Brain microvascular endothelial cell (primary cell): ENCODE results near the gene SIPA1L3.
"Not testable (repeated sequence)": the region's sequence is repeated elsewhere in the genome, so short reads cannot be mapped to it uniquely, and the experiment has no call there.

ENCODE experiments used
- DNase-seq: peaks from one replicate; pipeline ENCODE4 v3.0.0-alpha.2; 2020
- H3K27ac ChIP-seq: fragments of 250-450 bp; sonication (Bioruptor Pico); 2 replicates; pipeline ENCODE4 v1.5.1; 2020; ENCODE audit warnings: mild to moderate bottlenecking, moderate library complexity
- H3K27me3 ChIP-seq: fragments of 250-450 bp; sonication (Bioruptor Pico); replicated peaks from 2 replicates; pipeline ENCODE4 v1.5.1; 2020; ENCODE audit warnings: mild to moderate bottlenecking
- H3K36me3 ChIP-seq: fragments of 250-450 bp; sonication (Bioruptor Pico); replicated peaks from 2 replicates; pipeline ENCODE4 v1.5.1; 2020; ENCODE audit warnings: mild to moderate bottlenecking
- H3K4me3 ChIP-seq: 2 replicates; pipeline ENCODE4 v1.5.1; 2011; ENCODE audit warnings: low read depth, mild to moderate bottlenecking, control low read depth, low read length, moderate library complexity
- in situ Hi-C: cut with HindIII; loops from 2 replicates; pipeline ENCODE4 v1.10.0; 2017; ENCODE audit warnings: low sequenced_read_pairs, low pct_ligation_motif_present
- TF ChIP-seq, protein P1 (sequence below): IDR thresholded peaks from 2 replicates; pipeline ENCODE4 v1.5.1; 2011; ENCODE audit warnings: low read depth, mild to moderate bottlenecking, moderate library complexity, low read length, control low read depth, inconsistent platforms; ENCODE audit errors: missing control alignments

Gene SIPA1L3

DNA sequence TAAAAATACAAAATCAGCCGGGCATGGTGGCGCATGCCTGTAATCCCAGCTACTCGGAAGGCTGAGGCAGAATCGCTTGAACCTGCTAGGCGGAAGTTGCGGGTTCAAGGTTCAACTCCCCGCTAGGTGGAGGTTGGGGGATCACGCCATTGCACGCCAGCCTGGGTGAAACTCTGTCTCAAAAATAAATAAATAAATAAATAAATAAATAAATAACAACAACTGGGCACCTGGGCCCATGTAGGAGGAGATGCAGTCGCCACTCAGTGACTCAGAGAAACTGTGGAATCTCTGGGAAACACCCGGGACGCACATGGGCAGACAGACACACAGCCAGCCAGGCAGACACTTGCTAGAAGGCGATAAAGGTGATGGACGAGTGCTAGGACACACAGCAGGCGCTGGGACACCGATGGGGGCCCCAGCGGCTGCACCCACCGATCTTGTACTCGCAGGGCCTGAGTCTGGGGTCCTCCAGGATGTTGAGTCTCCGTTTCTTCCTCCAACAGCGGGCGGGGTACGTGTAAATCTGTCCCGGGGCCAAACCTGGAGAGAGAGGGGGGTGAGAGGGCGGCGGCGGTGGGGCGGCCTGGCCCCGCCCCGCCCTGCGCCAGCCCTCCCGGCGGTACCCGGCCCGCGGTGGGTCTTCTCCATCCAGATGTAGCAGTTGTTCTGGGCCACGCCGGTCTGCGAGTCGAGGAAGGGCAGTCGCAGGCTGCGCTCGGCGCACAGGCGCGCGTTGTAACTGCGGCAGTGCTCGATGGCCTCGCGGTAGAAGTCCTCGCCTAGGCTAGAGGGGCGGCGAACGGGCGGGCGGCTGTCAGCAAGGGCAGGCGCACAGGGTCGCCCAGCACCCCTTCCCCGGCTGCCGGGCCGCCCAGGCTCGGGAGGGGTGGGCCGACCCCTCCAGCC, 315.2 kb downstream of the SIPA1L3 start:
- no peak overlapping the region for H3K4me3 ChIP-seq
- in situ Hi-C loops = no loop called here
- TF ChIP-seq, protein P1, sequence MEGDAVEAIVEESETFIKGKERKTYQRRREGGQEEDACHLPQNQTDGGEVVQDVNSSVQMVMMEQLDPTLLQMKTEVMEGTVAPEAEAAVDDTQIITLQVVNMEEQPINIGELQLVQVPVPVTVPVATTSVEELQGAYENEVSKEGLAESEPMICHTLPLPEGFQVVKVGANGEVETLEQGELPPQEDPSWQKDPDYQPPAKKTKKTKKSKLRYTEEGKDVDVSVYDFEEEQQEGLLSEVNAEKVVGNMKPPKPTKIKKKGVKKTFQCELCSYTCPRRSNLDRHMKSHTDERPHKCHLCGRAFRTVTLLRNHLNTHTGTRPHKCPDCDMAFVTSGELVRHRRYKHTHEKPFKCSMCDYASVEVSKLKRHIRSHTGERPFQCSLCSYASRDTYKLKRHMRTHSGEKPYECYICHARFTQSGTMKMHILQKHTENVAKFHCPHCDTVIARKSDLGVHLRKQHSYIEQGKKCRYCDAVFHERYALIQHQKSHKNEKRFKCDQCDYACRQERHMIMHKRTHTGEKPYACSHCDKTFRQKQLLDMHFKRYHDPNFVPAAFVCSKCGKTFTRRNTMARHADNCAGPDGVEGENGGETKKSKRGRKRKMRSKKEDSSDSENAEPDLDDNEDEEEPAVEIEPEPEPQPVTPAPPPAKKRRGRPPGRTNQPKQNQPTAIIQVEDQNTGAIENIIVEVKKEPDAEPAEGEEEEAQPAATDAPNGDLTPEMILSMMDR = no peak
- no peaks in the 10 kb centered on the region for H3K36me3 ChIP-seq
- H3K27me3 ChIP-seq = no peaks in the 10 kb centered on the region
- no peak for DNase-seq
- no peak overlapping the region for H3K27ac ChIP-seq

DNA sequence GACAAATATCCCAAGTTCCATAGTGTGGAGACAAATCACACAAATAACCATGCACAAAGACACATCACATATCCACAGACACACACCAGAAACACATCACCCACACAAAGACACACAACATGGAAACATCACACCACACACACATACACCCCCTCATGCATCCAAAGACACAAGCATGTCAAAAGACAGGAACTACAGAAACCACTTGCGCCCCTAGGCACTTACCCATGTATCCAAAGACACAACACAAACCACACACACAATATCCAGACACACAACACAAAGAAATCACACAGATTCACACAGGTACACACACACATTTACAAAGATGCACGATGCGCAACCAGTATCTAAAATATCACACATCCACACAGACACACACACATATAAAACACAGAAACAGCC, 316.1 kb downstream of the SIPA1L3 start:
- Histone ChIP-seq H3K27me3 (no peaks in the 10 kb centered on the region), H3K27ac (no peak overlapping the region), H3K4me3 (no peak overlapping the region), H3K36me3 (no peaks in the 10 kb centered on the region)
- in situ Hi-C loops = no loop called here
- no peak for DNase-seq
- TF ChIP-seq, protein P1 = no peak

- H3K27me3 ChIP-seq = no peaks in the 10 kb centered on the region
- in situ Hi-C loops = no loop called here
- TF ChIP-seq, protein P1 = no peak
- no peaks in the 10 kb centered on the region for H3K36me3 ChIP-seq
- DNase-seq = no peak
- H3K27ac ChIP-seq = no peak overlapping the region
- H3K4me3 ChIP-seq = peak overlapping the region; percentile 67
Observed at GRCh38 chr19:38223617-38224013, 316.6 kb downstream of the SIPA1L3 start.

- no peak within 1 kb of the TSS for H3K27ac ChIP-seq
- peak within 1 kb of the TSS; percentile 67 for H3K4me3 ChIP-seq
- H3K36me3 ChIP-seq = no peaks in the 10 kb centered on the region
- H3K27me3 ChIP-seq = no peaks in the 10 kb centered on the region
- TF ChIP-seq, protein P1 = peak; percentile 45
- peak; percentile 70 for DNase-seq
- in situ Hi-C loops = no loop called here
Observed at GRCh38 chr19:38224014-38224862, 317.2 kb downstream of the SIPA1L3 start, which contains the start of gene DPF1. Gene DPF1, minus strand, starts transcription at chr19:38224222. Its CDS starts 80 bp downstream, at chr19:38224142.

DNA sequence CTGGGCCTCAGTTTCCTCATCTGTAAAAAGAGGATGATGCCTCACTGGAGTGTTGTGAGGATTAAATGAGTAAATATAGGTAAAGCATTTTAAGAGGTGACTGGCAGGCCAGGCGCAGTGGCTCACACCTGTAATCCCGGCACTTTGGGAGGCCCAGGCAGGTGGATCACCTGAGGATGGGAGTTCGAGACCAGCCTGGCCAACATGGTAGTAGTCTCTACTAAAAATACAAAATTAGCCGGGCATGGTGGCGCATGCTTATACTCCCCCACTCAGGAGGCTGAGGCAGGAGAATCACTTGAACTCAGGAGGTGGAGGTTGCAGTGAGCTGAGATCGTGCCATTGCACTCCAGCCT, 317.8 kb downstream of the SIPA1L3 start:
- not testable (repeated sequence) for H3K4me3 ChIP-seq, H3K27me3 ChIP-seq

More for the DNA sequence above, 317.8 kb downstream of the SIPA1L3 start:
- DNase-seq, in situ Hi-C loops, H3K36me3 ChIP-seq, H3K27ac ChIP-seq: not testable (repeated sequence)
